NCI-H1417 (cell line): ENCODE results near the gene SPACA5B.
A peak's percentile ranks its signal among the peaks of the same experiment; 100 is the strongest.
"Not testable (repeated sequence)": the region's sequence is repeated elsewhere in the genome, so short reads cannot be mapped to it uniquely, and the experiment has no call there.

Source experiments
- DNase-seq, 3 experiments: peaks; one replicate each; lab custom pipeline; 2025; lab: John Stamatoyannopoulos, UW

The SPACA5B gene

GRCh38 chrX:48130326-48130725 lies at the start of gene SPACA5B:
TSS of gene SPACA5B (plus strand) at chrX:48130626. CDS start at chrX:48130688, 62 bp downstream.
- not testable (repeated sequence) for DNase-seq

- DNase-seq = peak in 2 of 3 experiments; percentile 7 to 37
These were observed 47.2 kb upstream of the SPACA5B start for GRCh38 chrX:48083212-48083611.

GRCh38 chrX:48083706-48084105 lies 46.7 kb upstream of the SPACA5B start:
- DNase-seq = peak in 1 of 3 experiments; percentile 35

GRCh38 chrX:48086082-48086481 lies 44.3 kb upstream of the SPACA5B start:
- DNase-seq = no peak

- DNase-seq = no peak
These were observed 40.3 kb upstream of the SPACA5B start for GRCh38 chrX:48090123-48090522.

- not testable (repeated sequence) for DNase-seq
These were observed 37.9 kb upstream of the SPACA5B start for GRCh38 chrX:48092558-48092957.

- DNase-seq = no peak
These were observed 29.0 kb upstream of the SPACA5B start for GRCh38 chrX:48101443-48101842.

- DNase-seq = no peak
These were observed 27.5 kb upstream of the SPACA5B start for GRCh38 chrX:48102874-48103374.

- no peak for DNase-seq
These were observed 22.7 kb upstream of the SPACA5B start for GRCh38 chrX:48107717-48108116.

GRCh38 chrX:48125286-48125685 lies 5.1 kb upstream of the SPACA5B start:
- not testable (repeated sequence) for DNase-seq

GRCh38 chrX:48132308-48132844 lies 1.9 kb downstream of the SPACA5B start:
- DNase-seq = not testable (repeated sequence)

GRCh38 chrX:48139076-48139475 lies 8.7 kb downstream of the SPACA5B start:
- not testable (repeated sequence) for DNase-seq

GRCh38 chrX:48141810-48142508 lies 11.5 kb downstream of the SPACA5B start:
- DNase-seq = not testable (repeated sequence)

- not testable (repeated sequence) for DNase-seq
These were observed 12.3 kb downstream of the SPACA5B start for GRCh38 chrX:48142697-48143096.

- DNase-seq = no peak
These were observed 23.3 kb downstream of the SPACA5B start for GRCh38 chrX:48153769-48154168.

GRCh38 chrX:48154796-48155195 lies 24.4 kb downstream of the SPACA5B start:
- DNase-seq = no peak

- DNase-seq = no peak
These were observed 25.6 kb downstream of the SPACA5B start for GRCh38 chrX:48156014-48156413.

GRCh38 chrX:48165241-48165640 lies 34.8 kb downstream of the SPACA5B start:
- DNase-seq = no peak

GRCh38 chrX:48166322-48166721 lies 35.9 kb downstream of the SPACA5B start:
- not testable (repeated sequence) for DNase-seq

- no peak for DNase-seq
These were observed 49.3 kb downstream of the SPACA5B start for GRCh38 chrX:48179691-48180090.

GRCh38 chrX:48180811-48181210 lies 50.4 kb downstream of the SPACA5B start:
- DNase-seq = no peak

GRCh38 chrX:48181882-48182281 lies 51.5 kb downstream of the SPACA5B start:
- not testable (repeated sequence) for DNase-seq
